WTC11 (cell line): ENCODE results near the gene GID4. TPM values are rescaled to one million over a fixed set of nuclear protein-coding genes. Genes with fewer than 3 reads are reported as not detected.

Experiments
- ATAC-seq: fragments of 200-7000 bp; cut with Tn5 transposase; 2 replicates; pipeline ENCODE4 v1.10.0; 2021; ENCODE audit warnings: mild to moderate bottlenecking, moderate library complexity
- CTCF ChIA-PET: fragments of 300-600 bp; sonication (Branson Sonifier 250); formaldehyde crosslinking; loops from one replicate; lab custom pipeline; 2021; ENCODE audit warnings: antibody characterized with exemption; lab: Charles Lee
- POLR2A ChIA-PET: fragments of 350-600 bp; sonication (Branson Sonifier 250); formaldehyde crosslinking; loops from one replicate; lab custom pipeline; 2021; ENCODE audit warnings: antibody characterized with exemption; lab: Charles Lee
- DNase-seq: peaks from one replicate; pipeline ENCODE4 v3.0.0; 2021; ENCODE audit warnings: low spot score
- H3K27ac Mint-ChIP-seq: 2 replicates; pipeline ENCODE4 v1.8.0; 2021; ENCODE audit warnings: mixed read lengths
- H3K27me3 Mint-ChIP-seq: 2 replicates; pipeline ENCODE4 v1.8.0; 2021; ENCODE audit warnings: low read depth, mild to moderate bottlenecking, moderate library complexity, mixed read lengths
- H3K36me3 Mint-ChIP-seq: 2 replicates; pipeline ENCODE4 v1.8.0; 2021; ENCODE audit warnings: mixed read lengths
- H3K4me1 Mint-ChIP-seq: 2 replicates; pipeline ENCODE4 v1.8.0; 2022; ENCODE audit warnings: mixed read lengths
- H3K4me3 Mint-ChIP-seq: 2 replicates; pipeline ENCODE4 v1.8.0; 2021; ENCODE audit warnings: mild to moderate bottlenecking, moderate library complexity, mixed read lengths
- H3K9me3 Mint-ChIP-seq: 2 replicates; pipeline ENCODE4 v1.8.0; 2021; ENCODE audit warnings: mixed read lengths
- ATF1 ChIP-seq: sonication (generic); formaldehyde crosslinking; IDR thresholded peaks from 2 replicates; pipeline ENCODE4 v1.8.1; 2023; ENCODE audit warnings: mild to moderate bottlenecking, moderate library complexity, missing genetic modification reagents
- IRF2 ChIP-seq: sonication (generic); formaldehyde crosslinking; IDR thresholded peaks from 2 replicates; pipeline ENCODE4 v1.8.0; 2022; ENCODE audit warnings: low read depth, missing genetic modification reagents, borderline replicate concordance
- SMAD3 ChIP-seq: sonication (generic); formaldehyde crosslinking; IDR thresholded peaks from 2 replicates; pipeline ENCODE4 v1.8.0; 2022; ENCODE audit warnings: missing genetic modification reagents, mild to moderate bottlenecking, borderline replicate concordance
- TEAD1 ChIP-seq: sonication (generic); formaldehyde crosslinking; IDR thresholded peaks from 2 replicates; pipeline ENCODE4 v1.8.0; 2022; ENCODE audit warnings: mild to moderate bottlenecking, missing genetic modification reagents
- TEAD4 ChIP-seq: sonication (generic); formaldehyde crosslinking; IDR thresholded peaks from 2 replicates; pipeline ENCODE4 v1.8.0; 2022; ENCODE audit warnings: mild to moderate bottlenecking, missing genetic modification reagents
- TP53 ChIP-seq: sonication (generic); formaldehyde crosslinking; IDR thresholded peaks from 2 replicates; pipeline ENCODE4 v1.8.1; 2023; ENCODE audit warnings: mild to moderate bottlenecking, missing genetic modification reagents
- ZNF121 ChIP-seq: sonication (generic); formaldehyde crosslinking; IDR thresholded peaks from 2 replicates; pipeline ENCODE4 v1.8.0; 2023; ENCODE audit warnings: missing genetic modification reagents
- ZNF671 ChIP-seq: fragments of 250-450 bp; sonication (Bioruptor Pico); IDR thresholded peaks from 2 replicates; pipeline ENCODE4 v1.8.0; 2021; ENCODE audit warnings: mild to moderate bottlenecking
- total RNA-seq: library from RNA; stranded (reverse); gene quantifications from 3 replicates; pipeline ENCODE4 v1.2.3, GENCODE V29; 2021
- TF ChIP-seq, protein P1 (sequence below): fragments of 250-450 bp; sonication (Bioruptor Pico); IDR thresholded peaks from 2 replicates; pipeline ENCODE4 v1.9.0; 2021; ENCODE audit warnings: mild to moderate bottlenecking, borderline replicate concordance
- TF ChIP-seq, protein P2 (sequence below): sonication (generic); formaldehyde crosslinking; IDR thresholded peaks from 2 replicates; pipeline ENCODE4 v1.8.1; 2023; ENCODE audit warnings: mild to moderate bottlenecking, missing genetic modification reagents
- TF ChIP-seq, protein P3 (sequence below): sonication (generic); formaldehyde crosslinking; IDR thresholded peaks from 2 replicates; pipeline ENCODE4 v1.8.1; 2022; ENCODE audit warnings: missing genetic modification reagents, borderline replicate concordance
- TF ChIP-seq, protein P4 (sequence below): sonication (generic); formaldehyde crosslinking; IDR thresholded peaks from 2 replicates; pipeline ENCODE4 v1.8.1; 2022; ENCODE audit warnings: low read depth, mild to moderate bottlenecking, moderate library complexity, missing genetic modification reagents, borderline replicate concordance
- TF ChIP-seq, protein P5 (sequence below): sonication (generic); formaldehyde crosslinking; conservative IDR thresholded peaks from 2 replicates; pipeline ENCODE4 v1.8.1; 2022; ENCODE audit warnings: mild to moderate bottlenecking, missing genetic modification reagents
- TF ChIP-seq, protein P6 (sequence below): sonication (generic); formaldehyde crosslinking; IDR thresholded peaks from 2 replicates; pipeline ENCODE4 v1.8.1; 2023; ENCODE audit warnings: mild to moderate bottlenecking, missing genetic modification reagents

Gene GID4
- total RNA-seq, 1 experiment from 2014 or later, result 16.0 TPM

DNA sequence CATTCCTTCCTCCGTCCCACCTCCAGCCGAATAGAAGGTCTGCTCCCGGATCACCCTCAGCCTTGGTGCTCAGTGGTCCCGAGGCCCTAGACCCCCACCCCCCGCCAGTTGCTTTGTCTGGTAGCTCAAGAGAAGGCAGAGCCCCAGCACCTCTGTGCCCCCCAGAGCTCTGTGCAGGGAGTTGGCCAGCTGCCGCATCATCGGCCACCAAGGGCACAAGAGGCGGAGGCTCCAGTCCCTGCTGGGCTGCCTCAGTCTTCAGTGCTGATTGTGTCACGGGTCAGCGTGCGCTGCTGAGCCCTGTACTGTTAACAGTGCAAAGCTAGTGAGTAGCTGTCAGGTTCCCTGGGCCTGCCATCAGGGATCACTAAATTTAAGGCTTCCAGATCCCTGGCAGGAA, 26.3 kb downstream of the GID4 start:
- DNase-seq (no peak), ATAC-seq (no peak)
- CTCF ChIA-PET, result no interaction called here
- Mint-ChIP-seq H3K27me3 (no peaks in the 10 kb centered on the region), H3K27ac (no peak overlapping the region), H3K4me3 (no peak overlapping the region), H3K9me3 (no peaks in the 10 kb centered on the region), H3K4me1 (peaks cover 2% of the 10 kb centered on the region; the same call in 1 of the 2 replicates), H3K36me3 (peaks cover 13% of the 10 kb centered on the region)
- POLR2A ChIA-PET, result no interaction called here
- no peak for TF ChIP-seq SMAD3 (CRISPR knock-in tag)
- TF ChIP-seq TEAD1, result no peak
- no peak for TF ChIP-seq IRF2 (CRISPR knock-in tag)
- TF ChIP-seq ATF1 (CRISPR knock-in tag), result no peak

DNA sequence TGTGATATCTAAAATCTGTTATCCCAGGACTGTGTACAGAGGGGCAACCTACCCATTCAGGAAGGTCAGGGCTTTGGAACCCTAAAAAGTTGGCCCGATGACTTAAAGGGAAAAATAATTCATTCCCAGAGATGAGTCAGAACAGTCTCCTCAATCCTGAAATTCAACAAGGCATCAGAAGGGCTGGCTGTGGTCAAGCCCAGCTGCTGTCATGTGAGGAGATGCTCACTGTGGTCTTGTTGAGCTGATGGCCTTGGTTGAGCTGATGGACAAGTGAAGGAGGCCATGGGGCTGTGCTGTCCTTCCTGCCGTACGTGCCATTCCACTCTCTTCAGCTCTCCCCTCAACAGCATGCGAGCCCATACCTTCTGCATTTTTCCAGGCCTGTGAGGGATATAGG, 27.7 kb downstream of the GID4 start:
- Mint-ChIP-seq H3K9me3 (no peaks in the 10 kb centered on the region), H3K36me3 (peaks cover 11% of the 10 kb centered on the region), H3K27me3 (no peaks in the 10 kb centered on the region), H3K4me3 (no peak overlapping the region), H3K27ac (no peak overlapping the region), H3K4me1 (peaks cover 5% of the 10 kb centered on the region)
- CTCF ChIA-PET, result no interaction called here
- DNase-seq (no peak), ATAC-seq (no peak)
- no peak for TF ChIP-seq ZNF121 (CRISPR knock-in tag)
- TF ChIP-seq, protein P1, sequence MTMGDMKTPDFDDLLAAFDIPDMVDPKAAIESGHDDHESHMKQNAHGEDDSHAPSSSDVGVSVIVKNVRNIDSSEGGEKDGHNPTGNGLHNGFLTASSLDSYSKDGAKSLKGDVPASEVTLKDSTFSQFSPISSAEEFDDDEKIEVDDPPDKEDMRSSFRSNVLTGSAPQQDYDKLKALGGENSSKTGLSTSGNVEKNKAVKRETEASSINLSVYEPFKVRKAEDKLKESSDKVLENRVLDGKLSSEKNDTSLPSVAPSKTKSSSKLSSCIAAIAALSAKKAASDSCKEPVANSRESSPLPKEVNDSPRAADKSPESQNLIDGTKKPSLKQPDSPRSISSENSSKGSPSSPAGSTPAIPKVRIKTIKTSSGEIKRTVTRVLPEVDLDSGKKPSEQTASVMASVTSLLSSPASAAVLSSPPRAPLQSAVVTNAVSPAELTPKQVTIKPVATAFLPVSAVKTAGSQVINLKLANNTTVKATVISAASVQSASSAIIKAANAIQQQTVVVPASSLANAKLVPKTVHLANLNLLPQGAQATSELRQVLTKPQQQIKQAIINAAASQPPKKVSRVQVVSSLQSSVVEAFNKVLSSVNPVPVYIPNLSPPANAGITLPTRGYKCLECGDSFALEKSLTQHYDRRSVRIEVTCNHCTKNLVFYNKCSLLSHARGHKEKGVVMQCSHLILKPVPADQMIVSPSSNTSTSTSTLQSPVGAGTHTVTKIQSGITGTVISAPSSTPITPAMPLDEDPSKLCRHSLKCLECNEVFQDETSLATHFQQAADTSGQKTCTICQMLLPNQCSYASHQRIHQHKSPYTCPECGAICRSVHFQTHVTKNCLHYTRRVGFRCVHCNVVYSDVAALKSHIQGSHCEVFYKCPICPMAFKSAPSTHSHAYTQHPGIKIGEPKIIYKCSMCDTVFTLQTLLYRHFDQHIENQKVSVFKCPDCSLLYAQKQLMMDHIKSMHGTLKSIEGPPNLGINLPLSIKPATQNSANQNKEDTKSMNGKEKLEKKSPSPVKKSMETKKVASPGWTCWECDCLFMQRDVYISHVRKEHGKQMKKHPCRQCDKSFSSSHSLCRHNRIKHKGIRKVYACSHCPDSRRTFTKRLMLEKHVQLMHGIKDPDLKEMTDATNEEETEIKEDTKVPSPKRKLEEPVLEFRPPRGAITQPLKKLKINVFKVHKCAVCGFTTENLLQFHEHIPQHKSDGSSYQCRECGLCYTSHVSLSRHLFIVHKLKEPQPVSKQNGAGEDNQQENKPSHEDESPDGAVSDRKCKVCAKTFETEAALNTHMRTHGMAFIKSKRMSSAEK (CRISPR knock-in tag), result no peak
- TF ChIP-seq, protein P2, sequence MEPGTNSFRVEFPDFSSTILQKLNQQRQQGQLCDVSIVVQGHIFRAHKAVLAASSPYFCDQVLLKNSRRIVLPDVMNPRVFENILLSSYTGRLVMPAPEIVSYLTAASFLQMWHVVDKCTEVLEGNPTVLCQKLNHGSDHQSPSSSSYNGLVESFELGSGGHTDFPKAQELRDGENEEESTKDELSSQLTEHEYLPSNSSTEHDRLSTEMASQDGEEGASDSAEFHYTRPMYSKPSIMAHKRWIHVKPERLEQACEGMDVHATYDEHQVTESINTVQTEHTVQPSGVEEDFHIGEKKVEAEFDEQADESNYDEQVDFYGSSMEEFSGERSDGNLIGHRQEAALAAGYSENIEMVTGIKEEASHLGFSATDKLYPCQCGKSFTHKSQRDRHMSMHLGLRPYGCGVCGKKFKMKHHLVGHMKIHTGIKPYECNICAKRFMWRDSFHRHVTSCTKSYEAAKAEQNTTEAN (CRISPR knock-in tag), result no peak
- no peak for TF ChIP-seq IRF2 (CRISPR knock-in tag)
- TF ChIP-seq, protein P3, sequence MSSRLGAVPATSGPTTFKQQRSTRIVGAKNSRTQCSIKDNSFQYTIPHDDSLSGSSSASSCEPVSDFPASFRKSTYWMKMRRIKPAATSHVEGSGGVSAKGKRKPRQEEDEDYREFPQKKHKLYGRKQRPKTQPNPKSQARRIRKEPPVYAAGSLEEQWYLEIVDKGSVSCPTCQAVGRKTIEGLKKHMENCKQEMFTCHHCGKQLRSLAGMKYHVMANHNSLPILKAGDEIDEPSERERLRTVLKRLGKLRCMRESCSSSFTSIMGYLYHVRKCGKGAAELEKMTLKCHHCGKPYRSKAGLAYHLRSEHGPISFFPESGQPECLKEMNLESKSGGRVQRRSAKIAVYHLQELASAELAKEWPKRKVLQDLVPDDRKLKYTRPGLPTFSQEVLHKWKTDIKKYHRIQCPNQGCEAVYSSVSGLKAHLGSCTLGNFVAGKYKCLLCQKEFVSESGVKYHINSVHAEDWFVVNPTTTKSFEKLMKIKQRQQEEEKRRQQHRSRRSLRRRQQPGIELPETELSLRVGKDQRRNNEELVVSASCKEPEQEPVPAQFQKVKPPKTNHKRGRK (CRISPR knock-in tag), result no peak
- no peak for TF ChIP-seq TEAD4 (CRISPR knock-in tag)
- TF ChIP-seq, protein P4, sequence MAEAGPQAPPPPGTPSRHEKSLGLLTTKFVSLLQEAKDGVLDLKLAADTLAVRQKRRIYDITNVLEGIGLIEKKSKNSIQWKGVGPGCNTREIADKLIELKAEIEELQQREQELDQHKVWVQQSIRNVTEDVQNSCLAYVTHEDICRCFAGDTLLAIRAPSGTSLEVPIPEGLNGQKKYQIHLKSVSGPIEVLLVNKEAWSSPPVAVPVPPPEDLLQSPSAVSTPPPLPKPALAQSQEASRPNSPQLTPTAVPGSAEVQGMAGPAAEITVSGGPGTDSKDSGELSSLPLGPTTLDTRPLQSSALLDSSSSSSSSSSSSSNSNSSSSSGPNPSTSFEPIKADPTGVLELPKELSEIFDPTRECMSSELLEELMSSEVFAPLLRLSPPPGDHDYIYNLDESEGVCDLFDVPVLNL (CRISPR knock-in tag), result no peak
- TF ChIP-seq, protein P5, sequence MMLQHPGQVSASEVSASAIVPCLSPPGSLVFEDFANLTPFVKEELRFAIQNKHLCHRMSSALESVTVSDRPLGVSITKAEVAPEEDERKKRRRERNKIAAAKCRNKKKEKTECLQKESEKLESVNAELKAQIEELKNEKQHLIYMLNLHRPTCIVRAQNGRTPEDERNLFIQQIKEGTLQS (CRISPR knock-in tag), result no peak
- TF ChIP-seq, protein P6, sequence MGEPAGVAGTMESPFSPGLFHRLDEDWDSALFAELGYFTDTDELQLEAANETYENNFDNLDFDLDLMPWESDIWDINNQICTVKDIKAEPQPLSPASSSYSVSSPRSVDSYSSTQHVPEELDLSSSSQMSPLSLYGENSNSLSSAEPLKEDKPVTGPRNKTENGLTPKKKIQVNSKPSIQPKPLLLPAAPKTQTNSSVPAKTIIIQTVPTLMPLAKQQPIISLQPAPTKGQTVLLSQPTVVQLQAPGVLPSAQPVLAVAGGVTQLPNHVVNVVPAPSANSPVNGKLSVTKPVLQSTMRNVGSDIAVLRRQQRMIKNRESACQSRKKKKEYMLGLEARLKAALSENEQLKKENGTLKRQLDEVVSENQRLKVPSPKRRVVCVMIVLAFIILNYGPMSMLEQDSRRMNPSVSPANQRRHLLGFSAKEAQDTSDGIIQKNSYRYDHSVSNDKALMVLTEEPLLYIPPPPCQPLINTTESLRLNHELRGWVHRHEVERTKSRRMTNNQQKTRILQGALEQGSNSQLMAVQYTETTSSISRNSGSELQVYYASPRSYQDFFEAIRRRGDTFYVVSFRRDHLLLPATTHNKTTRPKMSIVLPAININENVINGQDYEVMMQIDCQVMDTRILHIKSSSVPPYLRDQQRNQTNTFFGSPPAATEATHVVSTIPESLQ (CRISPR knock-in tag), result no peak
- TF ChIP-seq TP53, result no peak
- no peak for TF ChIP-seq ZNF671 (CRISPR knock-in tag)
- POLR2A ChIA-PET, result no interaction called here
